Activated CD4-positive, alpha-beta T cell treated with anti-CD3 and anti-CD28 coated beads, Interleukin-2, amount 50 U/mL, for 48 hours (primary cell): ENCODE data around the gene RAD51B.

Experiments used
- DNase-seq, 2 experiments: peaks; one replicate each; pipeline ENCODE4 v3.0.0-alpha.2; 2020

Gene RAD51B

GRCh38 chr14:68260121-68260520, 440.5 kb downstream of the RAD51B start:
- no peak for DNase-seq

GRCh38 chr14:68261092-68261842, 441.7 kb downstream of the RAD51B start:
- DNase-seq, result no peak

GRCh38 chr14:68262567-68262966, 443.0 kb downstream of the RAD51B start:
- DNase-seq, result no peak

- no peak for DNase-seq
Observed at GRCh38 chr14:68263563-68264259, 444.1 kb downstream of the RAD51B start.

- DNase-seq, result no peak
Observed at GRCh38 chr14:68264260-68264569, 444.6 kb downstream of the RAD51B start.

- DNase-seq, result no peak
Observed at GRCh38 chr14:68266998-68267397, 447.4 kb downstream of the RAD51B start.

- DNase-seq, result no peak
Observed at GRCh38 chr14:68268197-68268596, 448.6 kb downstream of the RAD51B start.

GRCh38 chr14:68268719-68269118, 449.1 kb downstream of the RAD51B start:
- DNase-seq, result no peak

GRCh38 chr14:68269136-68269927, 449.8 kb downstream of the RAD51B start:
- DNase-seq, result no peak

- no peak for DNase-seq
Observed at GRCh38 chr14:68270342-68270741, 450.8 kb downstream of the RAD51B start.

- DNase-seq, result no peak
Observed at GRCh38 chr14:68271913-68272391, 452.4 kb downstream of the RAD51B start.

GRCh38 chr14:68273413-68273812, 453.8 kb downstream of the RAD51B start:
- DNase-seq, result no peak

- no peak for DNase-seq
Observed at GRCh38 chr14:68274725-68275124, 455.1 kb downstream of the RAD51B start.

- no peak for DNase-seq
Observed at GRCh38 chr14:68278576-68279436, 459.2 kb downstream of the RAD51B start.

GRCh38 chr14:68279437-68279720, 459.8 kb downstream of the RAD51B start:
- DNase-seq, result no peak

GRCh38 chr14:68279777-68280233, 460.2 kb downstream of the RAD51B start:
- DNase-seq, result no peak

GRCh38 chr14:68281497-68281896, 461.9 kb downstream of the RAD51B start:
- no peak for DNase-seq

- peak; percentile 23 to 32 for DNase-seq
Observed at GRCh38 chr14:68282479-68283377, 463.1 kb downstream of the RAD51B start.

GRCh38 chr14:68283378-68284123, 464.0 kb downstream of the RAD51B start:
- DNase-seq, result peak; percentile 45 to 51

GRCh38 chr14:68284333-68284732, 464.8 kb downstream of the RAD51B start:
- no peak for DNase-seq

GRCh38 chr14:68284834-68285233, 465.3 kb downstream of the RAD51B start:
- no peak for DNase-seq
